ENCODE measurements around the gene THSD7A. TPM values are rescaled to one million over a fixed set of nuclear protein-coding genes. Genes with fewer than 3 reads are reported as not detected.
A peak's percentile ranks its signal among the peaks of the same experiment; 100 is the strongest.

THSD7A gene
- total and polyA plus RNA-seq, 11 donors: 0.11 to 5.2 (median 1.1) TPM

- H3K36me3 ChIP-seq: no peaks in the 10 kb centered on the region
- ATAC-seq (no peak), DNase-seq (no peak)
- H3K27me3 ChIP-seq: no peaks in the 10 kb centered on the region
- TF ChIP-seq CTCF (IDR thresholded peaks at IDR 0.05): no peak
- no peak for TF ChIP-seq POLR2A (IDR thresholded peaks at IDR 0.05)
- H3K4me3 ChIP-seq: no peak overlapping the region
- no peak overlapping the region for H3K27ac ChIP-seq
- no peaks in the 10 kb centered on the region for H3K9me3 ChIP-seq
- intact Hi-C loops (cut with DNase I): no loop called here
- WGBS, 4 donors: 87 to 94% (median 91%) methylated on average over 3 of the region's 3 CpGs
- peaks cover 0 to 5% (median 0%) of the 10 kb centered on the region in 12 donors for H3K4me1 ChIP-seq
Observed at GRCh38 chr7:11650500-11650899, 181.5 kb downstream of the THSD7A start.

- no peak for TF ChIP-seq POLR2A (IDR thresholded peaks at IDR 0.05)
- no peak for TF ChIP-seq CTCF (IDR thresholded peaks at IDR 0.05)
- Histone ChIP-seq H3K27me3 (no peaks in the 10 kb centered on the region), H3K9me3 (no peaks in the 10 kb centered on the region), H3K27ac (no peak overlapping the region), H3K36me3 (no peaks in the 10 kb centered on the region), H3K4me3 (no peak overlapping the region), H3K4me1 (peaks cover 0 to 5% (median 0%) of the 10 kb centered on the region in 12 donors)
- DNase-seq: no peak
- whole genome bisulfite sequencing, 4 donors: 70 to 77% (median 75%) methylated on average over 2 of the region's 2 CpGs
- intact Hi-C loops (cut with DNase I): no loop called here
- ATAC-seq: no peak
Observed at GRCh38 chr7:11650030-11650429, 182.0 kb downstream of the THSD7A start.

- no peaks in the 10 kb centered on the region for H3K9me3 ChIP-seq
- no peaks in the 10 kb centered on the region for H3K36me3 ChIP-seq
- ATAC-seq: peak in 2 of 4 donors; percentile 46 to 78
- no peak overlapping the region for H3K4me3 ChIP-seq
- peaks cover 0 to 5% (median 0%) of the 10 kb centered on the region in 12 donors for H3K4me1 ChIP-seq
- no peak for TF ChIP-seq POLR2A (IDR thresholded peaks at IDR 0.05)
- TF ChIP-seq CTCF (IDR thresholded peaks at IDR 0.05): no peak
- no peaks in the 10 kb centered on the region for H3K27me3 ChIP-seq
- no peak overlapping the region for H3K27ac ChIP-seq
- DNase-seq: peak in 1 of 5 donors; percentile 15
- intact Hi-C loops (cut with DNase I): loop anchor here in 1 of 10 donors (10.0 kb wide), 1 partner anchor 46 kb away; no protein-coding TSS in a partner anchor
Observed at GRCh38 chr7:11648980-11649379, 183.0 kb downstream of the THSD7A start.

GRCh38 chr7:11648101-11648500 lies 183.9 kb downstream of the THSD7A start:
- peak in 2 of 4 donors; percentile 20 to 52 for ATAC-seq
- 76 to 87% (median 80%) methylated on average over 3 of the region's 3 CpGs for WGBS, 4 donors
- H3K4me1 ChIP-seq: peaks cover 0 to 5% (median 0%) of the 10 kb centered on the region in 12 donors
- no peaks in the 10 kb centered on the region for H3K9me3 ChIP-seq
- H3K4me3 ChIP-seq: no peak overlapping the region
- DNase-seq: peak in 4 of 5 donors; percentile 21 to 30 (median 22)
- TF ChIP-seq POLR2A (IDR thresholded peaks at IDR 0.05): no peak
- no peak for TF ChIP-seq CTCF (IDR thresholded peaks at IDR 0.05)
- intact Hi-C loops (cut with DNase I): loop anchor here in 1 of 10 donors (10.0 kb wide), 1 partner anchor 47 kb away; no protein-coding TSS in a partner anchor
- no peaks in the 10 kb centered on the region for H3K27me3 ChIP-seq
- H3K27ac ChIP-seq: no peak overlapping the region
- no peaks in the 10 kb centered on the region for H3K36me3 ChIP-seq

Measured in heart left ventricle (tissue), 16 donors.